HUES64 (cell line): ENCODE data around the gene RNF212.
"Not testable (repeated sequence)": the region's sequence is repeated elsewhere in the genome, so short reads cannot be mapped to it uniquely, and the experiment has no call there.

ENCODE experiments used
- H3K27ac ChIP-seq: 2 replicates; pipeline ENCODE4 v1.7.0; 2013; ENCODE audit warnings: low read depth, low read length, inconsistent platforms
- H3K27me3 ChIP-seq: 2 replicates; pipeline ENCODE4 v1.6.1; 2013; ENCODE audit warnings: mild to moderate bottlenecking, low read length; ENCODE audit not compliant: insufficient read depth
- H3K36me3 ChIP-seq: 2 replicates; pipeline ENCODE4 v1.6.1; 2013; ENCODE audit warnings: mild to moderate bottlenecking, low read length; ENCODE audit not compliant: insufficient read depth
- H3K4me1 ChIP-seq: 2 replicates; pipeline ENCODE4 v1.6.1; 2013; ENCODE audit warnings: mild to moderate bottlenecking, low read length, moderate library complexity; ENCODE audit not compliant: insufficient read depth
- H3K4me3 ChIP-seq: 2 replicates; pipeline ENCODE4 v1.5.1; 2013; ENCODE audit warnings: mild to moderate bottlenecking, low read length, moderate library complexity
- H3K9ac ChIP-seq: 2 replicates; pipeline ENCODE4 v1.6.1; 2013; ENCODE audit warnings: mild to moderate bottlenecking, low read depth, low read length
- H3K9me3 ChIP-seq: 2 replicates; pipeline ENCODE4 v1.6.1; 2013; ENCODE audit warnings: low read depth, low read length; ENCODE audit not compliant: insufficient read depth
- WGBS: fragments of 150-250, 120-280 bp; methylation state at CpG from one replicate; pipeline ENCODE4 v1.1.7; 2013; ENCODE audit warnings: missing lambda C conversion rate; 5-methylcytosine and 5-hydroxymethylcytosine counted together

Gene RNF212

GRCh38 chr4:1139860-1140259 lies 26.5 kb upstream of the RNF212 start:
- 100% methylated on average over 1 of the region's 1 CpG for WGBS

DNA sequence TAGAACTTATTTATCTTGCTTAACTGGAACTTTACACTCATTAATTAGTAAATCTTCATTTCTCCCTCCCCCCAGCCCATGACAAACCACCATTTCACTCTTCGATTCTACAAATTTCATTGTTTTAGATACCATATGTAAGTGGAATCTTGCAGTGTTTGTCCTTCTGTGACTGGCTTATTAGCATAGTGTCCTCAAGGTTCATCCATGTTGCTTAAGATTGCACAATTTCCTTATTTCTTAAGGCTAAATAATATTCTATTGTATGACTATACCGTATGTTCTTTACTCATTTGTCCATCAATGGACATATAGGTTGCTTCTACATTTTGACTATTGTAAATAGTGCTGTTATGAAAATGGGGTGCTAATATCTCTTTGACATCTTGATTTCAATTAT lies 24.5 kb upstream of the RNF212 start:
- H3K4me3 ChIP-seq, result no peak overlapping the region
- H3K36me3 ChIP-seq, result no peaks in the 10 kb centered on the region
- no peak overlapping the region for H3K9ac ChIP-seq
- H3K4me1 ChIP-seq, result no peaks in the 10 kb centered on the region
- no peaks in the 10 kb centered on the region for H3K9me3 ChIP-seq
- no CpG with 5 or more reads among the region's 2 CpGs for WGBS
- peaks cover 9% of the 10 kb centered on the region for H3K27me3 ChIP-seq
- H3K27ac ChIP-seq, result no peak overlapping the region

More at GRCh38 chr4:1139860-1140259, 26.5 kb upstream of the RNF212 start:
- Histone ChIP-seq H3K9ac (no peak overlapping the region), H3K36me3 (no peaks in the 10 kb centered on the region), H3K27me3 (peaks cover 9% of the 10 kb centered on the region), H3K4me3 (no peak overlapping the region), H3K9me3 (peaks cover 6% of the 10 kb centered on the region; the same call in 1 of the 2 replicates), H3K4me1 (no peaks in the 10 kb centered on the region), H3K27ac (no peak overlapping the region)

DNA sequence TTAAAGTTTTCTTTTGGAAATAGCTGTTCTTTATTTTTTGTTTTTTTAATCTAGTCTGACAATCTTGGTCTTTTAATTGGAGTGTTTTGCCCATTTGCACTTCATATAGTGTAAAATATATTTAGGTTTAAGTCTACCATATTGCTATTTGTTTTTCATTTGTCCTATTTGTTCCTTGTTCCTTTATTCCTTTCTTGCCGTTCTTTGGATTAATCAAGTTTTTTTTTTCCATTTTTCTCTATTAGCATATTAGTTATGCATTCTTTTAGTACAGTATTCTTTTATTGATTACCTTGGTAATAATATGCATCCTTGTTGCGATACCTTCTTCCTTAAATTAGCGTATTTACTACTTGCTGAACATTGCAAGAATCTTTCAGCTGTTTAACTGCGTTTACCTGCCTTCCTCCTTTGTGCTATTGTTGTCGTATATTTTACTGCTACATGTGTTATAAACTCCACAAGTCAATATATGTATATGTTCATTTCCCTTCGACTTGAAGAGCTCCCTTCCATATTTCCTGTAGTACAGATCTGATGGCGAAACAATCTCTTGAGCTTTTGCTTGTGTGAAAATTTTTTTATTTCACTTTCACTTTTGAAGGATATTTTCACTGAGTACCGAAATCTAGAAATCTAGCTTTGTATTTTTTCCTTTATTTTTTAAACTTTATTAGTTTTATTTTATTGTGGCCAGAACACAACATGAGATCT lies 23.9 kb upstream of the RNF212 start:
- Histone ChIP-seq H3K36me3 (no peaks in the 10 kb centered on the region), H3K27me3 (peaks cover 9% of the 10 kb centered on the region), H3K4me1 (no peaks in the 10 kb centered on the region), H3K27ac (no peak overlapping the region), H3K9ac (no peak overlapping the region), H3K4me3 (no peak overlapping the region), H3K9me3 (no peaks in the 10 kb centered on the region)
- 95% methylated on average over 5 of the region's 8 CpGs for WGBS

DNA sequence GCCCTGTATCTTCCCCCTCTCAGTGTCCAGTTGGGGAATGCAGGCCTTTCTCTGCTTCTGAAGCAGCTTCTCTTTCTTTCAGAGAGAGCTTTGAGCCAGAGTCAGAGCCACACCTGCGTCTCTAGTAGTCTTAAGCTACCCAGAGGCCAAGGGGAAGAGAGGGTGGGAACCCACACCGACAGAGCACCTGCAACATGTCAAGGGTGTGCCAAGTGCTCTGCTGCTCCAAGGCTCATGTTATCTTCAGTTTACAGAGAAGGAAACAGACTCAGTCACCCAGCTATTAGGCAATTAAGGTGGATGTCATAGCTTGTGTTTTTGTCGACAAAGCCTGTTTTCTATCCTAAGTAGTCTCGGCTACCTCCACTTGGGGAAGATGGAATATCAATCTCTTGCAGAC lies 22.7 kb upstream of the RNF212 start:
- H3K9me3 ChIP-seq, result no peaks in the 10 kb centered on the region
- H3K4me1 ChIP-seq, result no peaks in the 10 kb centered on the region
- no peak overlapping the region for H3K4me3 ChIP-seq
- H3K9ac ChIP-seq, result no peak overlapping the region
- H3K36me3 ChIP-seq, result no peaks in the 10 kb centered on the region
- H3K27ac ChIP-seq, result no peak overlapping the region
- 94% methylated on average over 4 of the region's 4 CpGs for WGBS
- H3K27me3 ChIP-seq, result peaks cover 9% of the 10 kb centered on the region

- no peaks in the 10 kb centered on the region for H3K36me3 ChIP-seq
- no peaks in the 10 kb centered on the region for H3K4me1 ChIP-seq
- H3K4me3 ChIP-seq, result no peak overlapping the region
- peaks cover 9% of the 10 kb centered on the region for H3K27me3 ChIP-seq
- no peak overlapping the region for H3K9ac ChIP-seq
- no peaks in the 10 kb centered on the region for H3K9me3 ChIP-seq
- no peak overlapping the region for H3K27ac ChIP-seq
- 83% methylated on average over 8 of the region's 8 CpGs for WGBS
These were observed 19.7 kb upstream of the RNF212 start for GRCh38 chr4:1133033-1133432.

DNA sequence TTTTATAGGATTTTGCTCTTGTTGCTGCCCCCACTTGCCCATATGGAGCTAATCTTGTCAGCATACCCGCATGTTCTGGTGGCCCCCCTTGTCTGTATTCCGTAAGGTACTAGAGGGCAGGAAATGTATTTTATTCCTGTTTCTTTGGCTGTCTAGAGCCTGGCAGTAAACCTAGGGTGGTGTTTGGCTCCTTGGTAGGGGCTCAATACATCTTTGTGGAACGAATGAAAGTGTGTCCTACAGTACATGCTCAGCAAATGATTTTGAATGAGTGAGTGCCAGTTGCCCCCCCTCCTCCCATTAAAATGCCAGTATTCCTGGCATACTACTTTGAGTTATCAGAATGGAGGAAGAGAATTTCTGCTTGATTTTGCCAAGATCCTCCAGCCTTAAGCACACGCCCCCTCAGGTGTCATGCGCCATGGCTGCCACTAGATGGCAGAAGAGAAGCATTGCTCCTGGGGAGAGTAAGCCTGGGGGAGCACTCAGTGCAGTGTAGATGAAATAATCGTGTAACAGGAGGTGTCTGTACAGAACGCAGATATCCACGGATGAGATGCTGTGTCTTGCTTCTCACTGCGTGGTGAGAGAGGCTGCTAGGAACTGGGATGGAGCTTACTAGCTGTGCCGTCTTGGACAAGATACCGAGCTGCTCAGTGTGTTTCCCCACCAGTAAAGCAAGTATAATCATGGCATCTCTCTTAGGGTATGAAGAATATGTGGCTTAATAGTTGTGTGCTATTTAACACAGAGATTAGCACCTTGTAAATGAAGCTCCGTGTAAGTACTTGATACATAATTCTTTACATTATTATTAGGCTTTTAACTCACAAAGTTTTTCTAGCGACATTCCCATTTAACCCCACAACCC lies 17.2 kb upstream of the RNF212 start:
- no peak overlapping the region for H3K27ac ChIP-seq
- no peak overlapping the region for H3K4me3 ChIP-seq
- WGBS, result 38% methylated on average over 11 of the region's 13 CpGs
- H3K9me3 ChIP-seq, result no peaks in the 10 kb centered on the region
- no peaks in the 10 kb centered on the region for H3K36me3 ChIP-seq
- no peak overlapping the region for H3K9ac ChIP-seq
- H3K4me1 ChIP-seq, result no peaks in the 10 kb centered on the region
- H3K27me3 ChIP-seq, result peaks cover 2% of the 10 kb centered on the region

- WGBS, result 100% methylated on average over 1 of the region's 1 CpG
- H3K27me3 ChIP-seq, result peaks cover 8% of the 10 kb centered on the region
These were observed 13.1 kb upstream of the RNF212 start for GRCh38 chr4:1126506-1126905.

DNA sequence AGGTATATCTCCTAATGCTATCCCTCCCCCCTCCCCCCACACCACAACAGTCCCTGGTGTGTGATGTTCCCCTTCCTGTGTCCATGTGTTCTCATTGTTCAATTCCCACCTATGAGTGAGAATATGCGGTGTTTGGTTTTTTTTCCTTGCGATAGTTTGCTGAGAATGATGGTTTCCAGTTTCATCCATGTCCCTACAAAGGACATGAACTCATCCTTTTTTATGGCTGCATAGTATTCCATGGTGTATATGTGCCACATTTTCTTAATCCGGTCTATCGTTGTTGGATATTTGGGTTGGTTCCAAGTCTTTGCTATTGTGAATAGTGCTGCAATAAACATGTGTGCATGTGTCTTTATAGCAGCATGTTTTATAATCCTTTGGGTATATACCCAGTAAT lies 12.1 kb upstream of the RNF212 start:
- not testable (repeated sequence) for H3K9ac ChIP-seq, H3K4me3 ChIP-seq, H3K4me1 ChIP-seq, H3K36me3 ChIP-seq, H3K27ac ChIP-seq, H3K9me3 ChIP-seq
- H3K27me3 ChIP-seq, result peaks cover 17% of the 10 kb centered on the region
- WGBS, result 98% methylated on average over 2 of the region's 4 CpGs

More at GRCh38 chr4:1126506-1126905, 13.1 kb upstream of the RNF212 start:
- Histone ChIP-seq H3K4me3 (no peak overlapping the region), H3K9ac (no peak overlapping the region), H3K36me3 (no peaks in the 10 kb centered on the region), H3K4me1 (no peaks in the 10 kb centered on the region), H3K27ac (no peak overlapping the region), H3K9me3 (no peaks in the 10 kb centered on the region)

DNA sequence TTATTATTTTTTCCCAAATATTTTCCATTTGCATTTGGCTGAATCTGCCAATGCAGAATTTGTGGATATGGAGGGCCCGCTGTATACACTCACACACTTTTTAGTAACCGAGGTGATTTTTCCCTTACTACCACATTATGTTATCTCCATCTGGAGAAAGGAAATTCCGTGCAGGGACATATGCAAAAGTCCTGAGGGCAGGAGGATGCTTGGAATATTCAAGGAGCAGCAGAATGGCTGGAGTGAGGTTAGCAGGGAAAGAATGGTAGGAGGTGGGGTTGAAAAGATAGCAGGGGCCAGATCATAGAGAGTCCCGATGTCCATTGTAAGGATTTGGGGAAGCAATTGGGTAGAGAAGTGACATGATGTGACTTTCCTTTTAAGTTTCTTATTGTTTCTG lies 11.5 kb upstream of the RNF212 start:
- H3K4me3 ChIP-seq, result no peak overlapping the region
- WGBS, result 53% methylated on average over 2 of the region's 4 CpGs
- H3K4me1 ChIP-seq, result no peaks in the 10 kb centered on the region
- H3K9me3 ChIP-seq, result no peaks in the 10 kb centered on the region
- no peak overlapping the region for H3K9ac ChIP-seq
- no peak overlapping the region for H3K27ac ChIP-seq
- no peaks in the 10 kb centered on the region for H3K36me3 ChIP-seq
- peaks cover 21% of the 10 kb centered on the region for H3K27me3 ChIP-seq

DNA sequence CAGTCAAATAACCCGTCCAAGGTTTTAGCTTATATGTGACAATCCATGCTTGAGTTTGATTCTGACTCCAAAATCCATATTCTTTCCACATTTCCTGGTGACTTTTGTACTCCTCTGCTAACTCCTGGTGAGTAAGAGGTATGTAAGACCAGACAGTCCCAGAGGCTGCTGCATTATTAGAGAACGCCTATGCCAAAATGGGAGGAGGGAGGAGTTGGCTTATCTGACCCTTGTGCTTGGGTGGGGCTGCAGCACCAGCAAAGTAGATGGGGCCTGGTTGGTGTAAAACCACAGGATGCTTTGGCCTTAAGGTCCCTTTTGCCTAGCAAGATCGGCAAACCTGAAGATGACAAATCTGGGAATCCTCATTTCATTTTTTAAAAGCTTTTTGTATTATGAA lies 9.1 kb upstream of the RNF212 start:
- 94% methylated on average over 3 of the region's 3 CpGs for WGBS
- Histone ChIP-seq H3K36me3 (no peaks in the 10 kb centered on the region), H3K27me3 (peaks cover 33% of the 10 kb centered on the region; the same call in 1 of the 2 replicates), H3K27ac (no peak overlapping the region), H3K9ac (no peak overlapping the region), H3K9me3 (no peaks in the 10 kb centered on the region), H3K4me3 (no peak overlapping the region), H3K4me1 (no peaks in the 10 kb centered on the region)

GRCh38 chr4:1116838-1117237 lies 3.5 kb upstream of the RNF212 start:
- no peaks in the 10 kb centered on the region for H3K36me3 ChIP-seq
- no peak overlapping the region for H3K27ac ChIP-seq
- no peak overlapping the region for H3K9ac ChIP-seq
- H3K27me3 ChIP-seq, result peaks cover 66% of the 10 kb centered on the region
- H3K4me3 ChIP-seq, result no peak overlapping the region
- H3K4me1 ChIP-seq, result no peaks in the 10 kb centered on the region
- H3K9me3 ChIP-seq, result no peaks in the 10 kb centered on the region
- WGBS, result no CpG with 5 or more reads among the region's 1 CpG
